Duodenal mucosa (tissue), 2 donors: ENCODE measurements around the gene SCAMP4.

ENCODE experiments used
- H3K27ac ChIP-seq: one replicate; pipeline ENCODE4 v1.7.0; 2013; ENCODE audit warnings: low read depth, low read length
- H3K27me3 ChIP-seq, 2 donors: one replicate each; pipeline ENCODE4 v1.7.0; 2013; ENCODE audit warnings: low read length in 2 of 2, control low read depth in 1 of 2; ENCODE audit not compliant: insufficient read depth in 2 of 2, control insufficient read depth in 1 of 2
- H3K36me3 ChIP-seq, 2 donors: one replicate each; pipeline ENCODE4 v1.7.0; 2013; ENCODE audit warnings: low read length in 2 of 2, control low read depth in 1 of 2; ENCODE audit not compliant: insufficient read depth in 2 of 2, control insufficient read depth in 1 of 2
- H3K4me1 ChIP-seq, 2 donors: one replicate each; pipeline ENCODE4 v1.7.0; 2013; ENCODE audit warnings: low read length in 2 of 2, control low read depth in 1 of 2; ENCODE audit not compliant: insufficient read depth in 2 of 2, control insufficient read depth in 1 of 2
- H3K4me3 ChIP-seq, 2 donors: one replicate each; pipeline ENCODE4 v1.7.0; 2013; ENCODE audit warnings: low read length in 2 of 2, low read depth in 1 of 2
- H3K9ac ChIP-seq, 2 donors: one replicate each; pipeline ENCODE4 v1.7.0; 2013; ENCODE audit warnings: low read length in 2 of 2, low read depth in 1 of 2
- H3K9me3 ChIP-seq, 2 donors: one replicate each; pipeline ENCODE4 v1.7.0; 2013; ENCODE audit warnings: low read length in 2 of 2, control low read depth in 1 of 2; ENCODE audit not compliant: control insufficient read depth in 1 of 2

Gene SCAMP4

DNA sequence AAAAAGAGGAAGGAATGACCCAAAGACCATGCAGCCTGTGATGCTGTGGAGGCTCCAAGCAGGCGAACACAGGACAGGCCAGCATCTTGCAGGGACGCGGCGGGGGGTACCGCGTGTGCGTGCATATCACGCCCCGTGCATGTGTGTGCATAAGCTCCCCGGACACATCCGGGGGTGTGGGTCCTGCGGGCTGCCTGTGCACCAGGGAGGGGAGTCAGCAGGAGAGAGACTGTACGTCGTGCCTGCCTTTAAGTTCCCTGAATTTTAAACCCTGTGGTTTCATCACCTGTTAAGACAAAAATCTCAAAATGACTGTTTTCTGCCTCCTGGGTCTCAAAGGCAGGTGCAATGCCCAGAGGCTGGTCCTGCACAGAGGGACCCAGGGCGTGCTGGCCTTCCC, 16.6 kb downstream of the SCAMP4 start:
- no peaks in the 10 kb centered on the region for H3K9me3 ChIP-seq
- H3K27me3 ChIP-seq: no peaks in the 10 kb centered on the region
- H3K4me1 ChIP-seq: no peaks in the 10 kb centered on the region
- no peak overlapping the region for H3K4me3 ChIP-seq
- no peak overlapping the region for H3K9ac ChIP-seq
- H3K27ac ChIP-seq: no peak overlapping the region
- H3K36me3 ChIP-seq: peaks cover 16 to 51% of the 10 kb centered on the region in 2 donors

DNA sequence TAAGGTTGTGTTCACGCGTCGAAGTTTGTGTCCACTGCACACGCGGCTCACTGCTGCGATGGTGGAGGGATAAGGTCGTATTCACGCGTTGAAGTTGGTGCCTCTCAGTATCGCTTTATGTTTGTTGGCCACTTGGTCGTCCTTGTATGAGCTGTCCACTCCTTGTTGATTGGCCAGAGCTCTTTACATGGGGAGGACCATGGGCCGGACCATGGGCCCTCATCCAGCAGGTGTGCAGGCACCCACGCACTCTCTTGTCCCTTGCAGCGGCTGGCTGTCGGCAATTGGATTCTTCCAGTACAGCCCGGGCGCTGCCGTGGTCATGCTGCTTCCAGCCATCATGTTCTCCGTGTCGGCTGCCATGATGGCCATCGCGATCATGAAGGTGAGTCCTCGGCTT, 17.6 kb downstream of the SCAMP4 start:
- H3K27me3 ChIP-seq: no peaks in the 10 kb centered on the region
- no peak overlapping the region for H3K9ac ChIP-seq
- no peaks in the 10 kb centered on the region for H3K9me3 ChIP-seq
- no peak overlapping the region for H3K27ac ChIP-seq
- peaks cover 16 to 49% of the 10 kb centered on the region in 2 donors for H3K36me3 ChIP-seq
- H3K4me1 ChIP-seq: no peaks in the 10 kb centered on the region
- no peak overlapping the region for H3K4me3 ChIP-seq

DNA sequence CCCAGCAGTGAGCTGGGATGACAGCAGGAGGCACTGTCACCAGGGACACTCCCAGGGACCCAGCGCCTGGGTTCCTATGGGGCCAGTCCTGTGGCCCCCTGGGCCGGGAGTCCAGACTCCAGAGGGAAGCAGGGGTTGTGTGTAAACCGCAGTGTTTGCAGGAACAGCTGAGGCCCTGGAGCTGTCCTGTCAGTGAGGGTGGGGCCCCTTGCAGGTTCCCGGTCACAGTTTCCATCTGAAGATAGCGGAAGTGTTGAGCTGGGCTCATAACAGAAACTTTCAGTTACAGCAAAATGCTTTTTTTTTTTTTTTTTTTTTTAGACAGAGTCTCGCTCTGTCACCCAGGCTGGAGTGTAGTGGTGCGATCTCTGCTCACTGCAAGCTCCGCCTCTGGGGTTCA, 18.1 kb downstream of the SCAMP4 start:
- Histone ChIP-seq H3K36me3 (peaks cover 11 to 44% of the 10 kb centered on the region in 2 donors), H3K9ac (no peak overlapping the region), H3K27ac (no peak overlapping the region), H3K4me1 (no peaks in the 10 kb centered on the region), H3K27me3 (no peaks in the 10 kb centered on the region), H3K4me3 (no peak overlapping the region), H3K9me3 (no peaks in the 10 kb centered on the region)

DNA sequence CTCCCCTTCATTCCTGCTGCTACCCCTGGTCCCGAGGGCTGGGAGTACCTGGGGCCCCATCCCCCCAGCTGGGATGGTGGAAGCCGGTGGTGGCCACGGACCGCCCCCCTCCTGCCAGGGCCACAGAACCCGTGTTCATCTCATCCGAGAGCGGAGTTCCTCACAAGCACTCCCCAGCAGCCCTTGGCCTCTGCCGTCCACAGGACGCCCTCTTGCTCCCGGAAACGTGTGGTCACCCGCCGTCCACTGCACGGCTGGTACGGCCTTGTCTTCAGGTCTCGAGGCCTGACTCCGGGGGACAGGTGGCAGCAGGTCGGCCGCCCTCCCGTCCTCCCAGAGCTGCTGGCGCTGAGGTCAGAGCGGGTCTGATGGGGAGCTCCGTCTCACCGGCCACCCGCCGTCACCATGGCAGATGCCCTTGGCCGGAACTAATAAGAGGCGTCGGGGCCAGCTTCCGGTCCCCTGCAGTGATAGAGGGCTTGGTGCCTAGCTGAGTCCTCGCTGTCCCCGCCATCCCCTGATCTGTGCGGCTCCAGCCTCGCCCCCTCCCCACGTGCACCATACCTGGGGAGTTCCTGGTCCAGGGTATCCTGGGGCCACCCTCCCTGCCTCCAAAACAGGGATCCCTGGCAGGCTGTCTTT, 19.2 kb downstream of the SCAMP4 start:
- no peak overlapping the region for H3K27ac ChIP-seq
- peaks cover 4% of the 10 kb centered on the region in 2 donors for H3K4me1 ChIP-seq
- H3K27me3 ChIP-seq: no peaks in the 10 kb centered on the region
- H3K9me3 ChIP-seq: no peaks in the 10 kb centered on the region
- H3K4me3 ChIP-seq: no peak overlapping the region
- peaks cover 10 to 36% of the 10 kb centered on the region in 2 donors for H3K36me3 ChIP-seq
- no peak overlapping the region for H3K9ac ChIP-seq

DNA sequence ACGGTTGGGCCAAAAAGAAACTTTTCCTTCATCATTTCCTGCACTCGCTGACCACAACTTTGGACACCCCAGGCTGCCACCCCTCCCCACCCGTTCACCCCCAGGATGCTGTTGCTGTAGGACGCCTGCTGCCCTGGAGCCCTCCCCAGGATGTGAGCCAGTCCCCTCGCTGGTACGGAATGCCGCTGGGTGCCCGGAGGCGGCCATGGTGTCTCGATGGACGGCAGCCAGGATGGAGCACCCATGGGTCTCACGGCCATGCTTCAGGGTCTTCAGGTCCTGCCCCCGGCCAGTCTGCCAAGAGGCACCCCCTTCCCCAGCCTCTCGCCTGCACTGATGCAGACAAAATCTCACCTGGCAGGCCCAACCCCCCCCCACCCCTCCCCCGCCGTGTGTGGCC, 20.3 kb downstream of the SCAMP4 start:
- no peak overlapping the region for H3K27ac ChIP-seq
- no peaks in the 10 kb centered on the region for H3K27me3 ChIP-seq
- H3K9ac ChIP-seq: no peak overlapping the region
- peaks cover 10 to 32% of the 10 kb centered on the region in 2 donors for H3K36me3 ChIP-seq
- H3K9me3 ChIP-seq: no peaks in the 10 kb centered on the region
- H3K4me1 ChIP-seq: peaks cover 4 to 12% of the 10 kb centered on the region in 2 donors
- H3K4me3 ChIP-seq: no peak overlapping the region

DNA sequence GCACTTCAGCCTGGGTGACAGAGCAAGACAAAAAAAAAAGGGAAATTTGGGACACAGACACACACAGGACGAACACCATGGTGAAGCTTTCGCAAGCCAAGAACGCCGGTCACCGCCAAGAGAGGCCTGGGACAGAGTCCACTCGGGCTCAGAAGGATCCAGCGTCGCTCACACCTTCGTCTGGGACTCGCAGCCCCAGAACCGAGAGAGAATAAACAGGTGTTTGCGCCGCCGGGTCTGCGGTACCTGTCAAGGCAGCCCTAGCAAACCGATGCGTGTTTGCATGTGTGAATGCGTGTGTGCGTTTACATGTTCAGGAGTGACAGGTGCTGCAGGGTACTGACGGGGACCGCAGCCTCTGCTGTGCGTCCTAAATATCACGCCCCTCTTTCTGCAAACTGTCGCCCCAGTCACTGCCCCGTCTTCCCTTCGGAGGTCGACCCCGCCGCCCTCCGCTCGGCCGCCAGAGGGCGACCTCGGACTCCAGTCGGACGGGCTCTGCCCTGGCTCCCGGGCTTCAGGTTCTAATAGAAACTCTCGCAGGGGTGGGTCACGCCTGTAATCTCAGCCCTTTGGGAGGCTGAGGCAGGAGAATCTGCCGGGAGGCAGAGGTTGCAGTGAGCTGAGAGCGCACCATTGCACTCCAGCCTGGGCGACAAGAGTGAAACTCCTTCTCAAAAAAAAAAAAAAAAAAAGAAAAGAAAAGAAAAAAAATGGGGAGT, 24.0 kb downstream of the SCAMP4 start:
- no peaks in the 10 kb centered on the region for H3K9me3 ChIP-seq
- H3K4me1 ChIP-seq: peaks cover 4 to 12% of the 10 kb centered on the region in 2 donors
- peaks cover 0 to 10% of the 10 kb centered on the region in 2 donors for H3K36me3 ChIP-seq
- H3K27me3 ChIP-seq: no peaks in the 10 kb centered on the region
- H3K27ac ChIP-seq: no peak overlapping the region
- peak overlapping the region; percentile 58 to 61 for H3K4me3 ChIP-seq
- H3K9ac ChIP-seq: peak overlapping the region; percentile 46 to 51

DNA sequence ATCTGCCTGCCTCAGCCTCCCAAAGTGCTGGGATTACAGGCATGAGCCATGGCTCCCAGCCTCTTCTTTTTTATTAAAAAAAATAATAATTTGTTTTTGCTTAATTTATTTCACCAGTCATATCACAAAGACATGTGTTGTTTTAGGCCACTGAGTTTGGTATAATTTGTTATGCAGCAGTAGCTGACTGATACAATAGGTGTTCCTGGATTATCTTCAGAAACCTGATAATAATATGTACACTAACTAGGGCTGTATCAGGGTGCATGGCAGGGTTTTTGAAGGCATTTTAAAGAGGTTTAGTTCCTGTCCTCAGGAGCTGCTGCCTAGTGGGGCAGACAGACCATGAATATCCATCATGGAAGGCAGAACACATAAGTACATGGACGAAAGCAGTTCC, 26.2 kb downstream of the SCAMP4 start:
- Histone ChIP-seq H3K4me3 (no peak overlapping the region), H3K4me1 (peaks cover 4 to 12% of the 10 kb centered on the region in 2 donors), H3K9me3 (no peaks in the 10 kb centered on the region), H3K36me3 (no peaks in the 10 kb centered on the region), H3K27ac (no peak overlapping the region), H3K27me3 (no peaks in the 10 kb centered on the region), H3K9ac (no peak overlapping the region)

DNA sequence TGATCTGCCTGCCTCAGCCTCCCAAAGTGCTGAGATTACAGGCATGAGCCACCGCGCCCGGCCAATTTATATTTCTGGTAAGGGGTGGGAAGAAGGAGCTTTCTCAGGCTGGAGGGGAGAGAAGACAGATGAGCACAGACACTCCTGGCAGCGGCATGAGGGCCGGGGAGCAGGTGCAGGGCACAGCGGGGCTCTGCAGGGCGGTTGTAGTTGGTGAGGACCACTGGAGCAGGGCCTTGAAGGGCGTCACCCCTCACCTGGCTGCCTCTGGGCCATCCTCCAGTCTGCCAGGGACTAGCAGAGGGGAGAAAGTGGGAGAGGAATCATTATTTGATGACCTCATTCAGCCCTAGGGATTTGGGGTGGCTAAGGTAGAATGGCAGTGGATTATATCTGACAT, 27.2 kb downstream of the SCAMP4 start:
- no peaks in the 10 kb centered on the region for H3K27me3 ChIP-seq
- no peak overlapping the region for H3K27ac ChIP-seq
- H3K36me3 ChIP-seq: no peaks in the 10 kb centered on the region
- H3K9me3 ChIP-seq: no peaks in the 10 kb centered on the region
- peaks cover 4 to 12% of the 10 kb centered on the region in 2 donors for H3K4me1 ChIP-seq
- no peak overlapping the region for H3K9ac ChIP-seq
- no peak overlapping the region for H3K4me3 ChIP-seq

DNA sequence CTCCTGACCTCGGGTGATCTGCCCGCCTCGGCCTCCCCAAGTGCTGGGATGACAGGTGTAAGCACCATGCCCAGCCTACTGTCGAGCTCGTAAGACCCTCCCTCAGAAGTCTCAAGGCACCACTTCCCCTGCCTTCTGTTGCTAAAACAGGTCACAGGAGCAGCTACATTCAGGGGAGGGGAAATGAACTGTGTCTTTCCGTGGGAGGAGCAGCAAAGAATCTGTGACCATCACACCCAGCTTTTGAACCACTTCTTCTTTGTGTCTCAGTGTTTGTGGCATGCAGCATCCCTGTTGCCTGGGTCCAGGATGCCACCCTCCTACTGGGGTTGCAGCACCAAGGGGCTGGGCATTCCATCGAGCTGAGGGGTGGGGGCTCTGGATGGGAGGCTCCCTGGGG, 28.0 kb downstream of the SCAMP4 start:
- Histone ChIP-seq H3K27me3 (no peaks in the 10 kb centered on the region), H3K27ac (no peak overlapping the region), H3K4me3 (no peak overlapping the region), H3K9me3 (no peaks in the 10 kb centered on the region), H3K9ac (no peak overlapping the region), H3K4me1 (peaks cover 4 to 12% of the 10 kb centered on the region in 2 donors), H3K36me3 (no peaks in the 10 kb centered on the region)

DNA sequence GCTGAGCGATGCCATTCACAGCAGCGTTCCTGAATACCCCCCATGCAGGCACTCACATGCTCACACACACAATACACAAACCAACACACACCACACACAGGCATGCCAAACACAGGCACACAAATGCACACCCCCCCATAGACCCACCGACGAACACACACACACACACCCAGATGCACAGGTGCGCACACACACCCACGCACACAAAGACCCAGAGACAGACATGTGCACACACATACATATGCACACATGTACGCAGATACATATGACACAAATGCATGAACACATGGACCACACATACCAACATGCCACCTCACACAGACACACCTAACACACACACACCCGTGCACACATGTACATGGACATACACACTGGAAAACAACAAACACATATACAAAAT, 28.7 kb downstream of the SCAMP4 start:
- Histone ChIP-seq H3K9ac (no peak overlapping the region), H3K36me3 (no peaks in the 10 kb centered on the region), H3K27ac (no peak overlapping the region), H3K4me3 (no peak overlapping the region), H3K9me3 (no peaks in the 10 kb centered on the region), H3K27me3 (no peaks in the 10 kb centered on the region), H3K4me1 (peaks cover 2 to 11% of the 10 kb centered on the region in 2 donors)
